ENCODE results near the gene KIF5C.

GRCh38 chr2:148990968-148991367, 115.9 kb downstream of the KIF5C start:
- TF ChIP-seq CTCF (IDR thresholded peaks at IDR 0.05; ENCODE audit: insufficient read depth, low read length) (no peak), SPI1 (IDR thresholded peaks at IDR 0.05; ENCODE audit: borderline replicate concordance, low read depth) (no peak), GABPA (IDR thresholded peaks at IDR 0.05; ENCODE audit: low read depth) (no peak), POLR2AphosphoS5 (IDR thresholded peaks at IDR 0.05; ENCODE audit: low read depth) (no peak)
